Activated naive CD8-positive, alpha-beta T cell treated with anti-CD3 and anti-CD28 coated beads, Interleukin-2, amount 10 ng/mL, durations not matched to agents 7 days and 5 days (primary cell): ENCODE measurements around the gene C3orf49. TPM values are rescaled to one million over a fixed set of nuclear protein-coding genes. Genes with fewer than 3 reads are reported as not detected.
A peak's percentile ranks its signal among the peaks of the same experiment; 100 is the strongest.

Experiments
- ATAC-seq: fragments of 150-1000 bp; cut with Tn5 transposase; one replicate; pipeline ENCODE4 v1.10.0; 2021; ENCODE audit warnings: low read depth, moderate library complexity
- POLR2A ChIA-PET: fragments of 350-600 bp; sonication (Branson Sonifier 250); formaldehyde crosslinking; loops from one replicate; lab custom pipeline; 2021; ENCODE audit warnings: antibody characterized with exemption; lab: Charles Lee
- DNase-seq: peaks from one replicate; pipeline ENCODE4 v3.0.0; 2021
- H3K27ac Mint-ChIP-seq: one replicate; pipeline ENCODE4 v1.8.0; 2022; ENCODE audit warnings: mild to moderate bottlenecking, mixed read lengths
- H3K27me3 Mint-ChIP-seq: one replicate; pipeline ENCODE4 v1.8.0; 2022; ENCODE audit warnings: mild to moderate bottlenecking, moderate library complexity, mixed read lengths
- H3K36me3 Mint-ChIP-seq: one replicate; pipeline ENCODE4 v1.8.0; 2021; ENCODE audit warnings: mild to moderate bottlenecking, mixed read lengths
- H3K4me1 Mint-ChIP-seq: one replicate; pipeline ENCODE4 v1.8.0; 2021; ENCODE audit warnings: mixed read lengths
- H3K4me3 Mint-ChIP-seq: one replicate; pipeline ENCODE4 v1.8.0; 2022; ENCODE audit warnings: mild to moderate bottlenecking, moderate library complexity, mixed read lengths
- H3K9me3 Mint-ChIP-seq: one replicate; pipeline ENCODE4 v1.8.0; 2021; ENCODE audit warnings: mixed read lengths
- total RNA-seq, 2 experiments: library from RNA; stranded (reverse); gene quantifications; one replicate each; pipeline ENCODE4 v1.2.3, GENCODE V29; 2021

Gene C3orf49
- total RNA-seq, 2 experiments from 2014 or later, result not detected

DNA sequence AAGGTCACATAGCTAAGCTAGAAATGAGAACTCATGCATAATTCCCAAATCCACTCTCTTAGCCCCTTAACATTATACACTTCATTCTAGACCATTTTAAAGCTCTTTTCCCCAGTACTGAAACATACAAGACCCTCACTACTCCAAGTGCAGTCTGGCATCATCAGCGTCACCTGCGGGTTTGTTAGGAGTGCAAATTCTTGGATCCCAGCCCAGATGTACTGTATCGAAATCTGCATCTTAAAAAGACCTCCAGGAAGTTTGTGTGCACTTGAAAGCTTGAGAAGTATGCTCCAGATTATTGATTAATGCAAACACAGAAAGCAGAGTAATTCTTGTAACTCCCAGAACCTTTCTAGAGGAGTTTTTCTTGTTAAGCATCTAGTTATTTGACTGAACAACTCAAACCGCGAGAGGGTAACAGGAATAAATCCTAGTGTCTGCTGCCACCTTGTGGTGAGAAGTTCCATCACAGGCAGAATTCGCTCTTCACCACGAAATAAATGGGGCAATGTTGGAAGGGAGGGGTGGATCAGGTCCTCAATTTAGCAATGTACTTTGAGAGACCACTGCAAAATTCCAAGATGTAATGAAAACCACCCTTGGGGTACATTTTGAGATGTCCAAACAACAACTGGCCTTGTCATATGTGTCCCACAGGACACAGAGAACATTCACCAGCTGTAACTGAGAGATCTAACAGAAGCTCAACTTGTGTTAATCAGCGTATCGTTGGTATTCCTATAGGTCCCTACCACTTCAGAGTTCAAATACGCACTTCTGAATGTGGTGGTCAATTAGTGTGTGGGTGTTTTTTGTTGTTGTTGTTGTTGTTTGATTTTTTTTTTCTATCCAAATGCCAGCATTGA lies 583 bp upstream of the C3orf49 start:
- H3K36me3 Mint-ChIP-seq, result no peaks in the 10 kb centered on the region
- DNase-seq (peak; percentile 40), ATAC-seq (peak; percentile 39)
- peaks cover 2% of the 10 kb centered on the region for H3K4me1 Mint-ChIP-seq
- no peak overlapping the region for H3K4me3 Mint-ChIP-seq
- POLR2A ChIA-PET, result no interaction called here
- no peaks in the 10 kb centered on the region for H3K27me3 Mint-ChIP-seq
- no peak overlapping the region for H3K27ac Mint-ChIP-seq
- H3K9me3 Mint-ChIP-seq, result no peaks in the 10 kb centered on the region

- H3K36me3 Mint-ChIP-seq, result peaks cover under 1% of the 10 kb centered on the region
- DNase-seq (no peak), ATAC-seq (no peak)
- H3K4me3 Mint-ChIP-seq, result no peak overlapping the region
- H3K4me1 Mint-ChIP-seq, result no peaks in the 10 kb centered on the region
- POLR2A ChIA-PET, result no interaction called here
- H3K9me3 Mint-ChIP-seq, result no peaks in the 10 kb centered on the region
- no peak overlapping the region for H3K27ac Mint-ChIP-seq
- H3K27me3 Mint-ChIP-seq, result no peaks in the 10 kb centered on the region
Observed at GRCh38 chr3:63824309-63824708, 5.2 kb downstream of the C3orf49 start.

- no peaks in the 10 kb centered on the region for H3K9me3 Mint-ChIP-seq
- DNase-seq (no peak), ATAC-seq (no peak)
- no peaks in the 10 kb centered on the region for H3K27me3 Mint-ChIP-seq
- H3K4me1 Mint-ChIP-seq, result no peaks in the 10 kb centered on the region
- H3K27ac Mint-ChIP-seq, result no peak overlapping the region
- H3K36me3 Mint-ChIP-seq, result peaks cover 10% of the 10 kb centered on the region
- POLR2A ChIA-PET, result no interaction called here
- no peak overlapping the region for H3K4me3 Mint-ChIP-seq
Observed at GRCh38 chr3:63830526-63830925, 11.4 kb downstream of the C3orf49 start.

- no peak for DNase-seq
- Mint-ChIP-seq H3K9me3 (no peaks in the 10 kb centered on the region), H3K36me3 (peaks cover 10% of the 10 kb centered on the region), H3K4me3 (no peak overlapping the region), H3K27ac (no peak overlapping the region), H3K4me1 (no peaks in the 10 kb centered on the region), H3K27me3 (no peaks in the 10 kb centered on the region)
- ATAC-seq, result no peak
- POLR2A ChIA-PET, result interaction anchor here (0.7 kb wide), 1 partner anchor 29 kb away, joined by 5 read pairs; no protein-coding TSS in a partner anchor
Observed at GRCh38 chr3:63832395-63832794, 13.3 kb downstream of the C3orf49 start.

DNA sequence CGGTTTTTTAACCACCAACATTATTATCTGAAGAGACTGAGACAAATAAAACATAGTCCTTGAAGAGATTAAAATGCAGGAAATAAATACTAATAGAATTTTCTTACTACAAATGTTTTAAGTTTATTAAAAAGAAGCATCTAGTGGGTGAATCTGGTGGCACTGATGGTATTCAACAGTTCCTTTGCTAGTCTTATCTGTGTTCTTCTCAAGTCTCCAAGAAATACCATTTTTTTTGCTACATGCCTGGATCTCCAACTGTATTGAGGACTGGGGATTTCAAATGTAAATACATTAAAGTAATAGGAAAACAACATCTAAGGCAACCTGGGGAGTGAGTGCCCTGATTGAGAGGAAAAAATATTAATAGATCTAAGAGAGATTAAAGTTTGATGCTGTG lies 22.6 kb downstream of the C3orf49 start:
- DNase-seq (no peak), ATAC-seq (no peak)
- Mint-ChIP-seq H3K27me3 (no peaks in the 10 kb centered on the region), H3K4me1 (peaks cover 1% of the 10 kb centered on the region), H3K4me3 (no peak overlapping the region), H3K9me3 (no peaks in the 10 kb centered on the region), H3K36me3 (peaks cover 20% of the 10 kb centered on the region), H3K27ac (no peak overlapping the region)
- POLR2A ChIA-PET, result no interaction called here

GRCh38 chr3:63842127-63842526 lies 23.0 kb downstream of the C3orf49 start:
- no peaks in the 10 kb centered on the region for H3K9me3 Mint-ChIP-seq
- H3K4me1 Mint-ChIP-seq, result peaks cover 1% of the 10 kb centered on the region
- H3K27me3 Mint-ChIP-seq, result no peaks in the 10 kb centered on the region
- POLR2A ChIA-PET, result interaction anchor here (0.6 kb wide), 1 partner anchor 17 kb away, joined by 3 read pairs; no protein-coding TSS in a partner anchor
- no peak for ATAC-seq
- no peak for DNase-seq
- no peak overlapping the region for H3K27ac Mint-ChIP-seq
- H3K36me3 Mint-ChIP-seq, result peaks cover 20% of the 10 kb centered on the region
- H3K4me3 Mint-ChIP-seq, result no peak overlapping the region

DNA sequence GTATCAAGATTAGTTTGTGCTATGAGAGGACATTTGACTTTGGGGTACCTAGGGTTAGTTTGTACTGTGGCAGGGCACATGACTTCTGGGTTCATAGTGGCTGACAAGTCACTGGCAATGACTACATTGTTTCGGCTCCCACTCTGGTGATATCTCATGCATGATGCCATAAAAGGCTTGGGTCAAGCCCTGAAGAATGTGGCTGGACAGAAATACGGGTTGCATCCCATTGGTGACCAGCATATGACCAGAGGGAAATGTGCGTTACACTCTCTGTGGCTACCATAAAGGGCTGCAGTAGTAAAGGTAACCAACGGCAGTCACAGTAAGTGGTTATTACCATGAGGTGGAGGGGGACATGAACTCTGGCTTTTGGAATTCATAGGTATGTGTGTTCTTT lies 26.1 kb downstream of the C3orf49 start:
- DNase-seq, result no peak
- no peak for ATAC-seq
- H3K4me1 Mint-ChIP-seq, result peaks cover 4% of the 10 kb centered on the region
- H3K9me3 Mint-ChIP-seq, result no peaks in the 10 kb centered on the region
- POLR2A ChIA-PET, result no interaction called here
- H3K4me3 Mint-ChIP-seq, result no peak overlapping the region
- no peak overlapping the region for H3K27ac Mint-ChIP-seq
- no peaks in the 10 kb centered on the region for H3K27me3 Mint-ChIP-seq
- peaks cover 20% of the 10 kb centered on the region for H3K36me3 Mint-ChIP-seq

DNA sequence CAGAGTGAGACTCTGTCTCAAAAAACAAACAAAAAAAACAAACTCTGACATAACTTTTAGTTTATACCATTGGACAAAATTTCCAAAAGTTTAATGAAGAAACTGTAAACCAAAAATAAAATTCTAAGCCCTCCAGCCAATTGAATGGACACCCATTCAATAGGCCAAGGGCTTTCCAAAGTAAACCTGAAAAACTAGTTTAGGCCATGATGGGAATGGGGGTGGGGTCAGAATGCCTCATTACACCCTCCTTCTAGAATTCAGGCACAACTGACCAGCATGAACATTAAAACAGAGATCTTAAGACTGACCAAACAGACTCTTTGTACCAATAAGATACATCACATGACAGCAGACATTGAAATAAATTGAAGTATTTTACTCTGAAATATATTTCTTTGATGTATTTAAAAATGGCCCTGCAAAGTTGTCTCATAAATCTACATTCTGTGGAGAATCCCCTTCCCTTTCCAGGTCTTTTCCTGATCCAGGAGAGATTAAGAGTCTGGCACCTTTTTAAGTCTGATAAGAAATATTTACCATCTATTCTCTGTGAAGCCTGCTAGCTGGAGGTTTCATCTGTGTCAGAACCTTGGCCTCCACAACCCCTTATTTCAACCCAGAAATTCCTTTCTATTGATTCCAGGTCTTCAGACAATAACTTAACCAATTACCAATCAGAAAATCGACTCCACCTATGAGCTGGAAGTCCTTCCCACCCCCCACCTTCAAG lies 28.8 kb downstream of the C3orf49 start:
- no peak overlapping the region for H3K27ac Mint-ChIP-seq
- H3K9me3 Mint-ChIP-seq, result no peaks in the 10 kb centered on the region
- POLR2A ChIA-PET, result no interaction called here
- H3K36me3 Mint-ChIP-seq, result peaks cover 22% of the 10 kb centered on the region
- peaks cover 2% of the 10 kb centered on the region for H3K4me1 Mint-ChIP-seq
- ATAC-seq (no peak), DNase-seq (no peak)
- H3K27me3 Mint-ChIP-seq, result no peaks in the 10 kb centered on the region
- no peak overlapping the region for H3K4me3 Mint-ChIP-seq

DNA sequence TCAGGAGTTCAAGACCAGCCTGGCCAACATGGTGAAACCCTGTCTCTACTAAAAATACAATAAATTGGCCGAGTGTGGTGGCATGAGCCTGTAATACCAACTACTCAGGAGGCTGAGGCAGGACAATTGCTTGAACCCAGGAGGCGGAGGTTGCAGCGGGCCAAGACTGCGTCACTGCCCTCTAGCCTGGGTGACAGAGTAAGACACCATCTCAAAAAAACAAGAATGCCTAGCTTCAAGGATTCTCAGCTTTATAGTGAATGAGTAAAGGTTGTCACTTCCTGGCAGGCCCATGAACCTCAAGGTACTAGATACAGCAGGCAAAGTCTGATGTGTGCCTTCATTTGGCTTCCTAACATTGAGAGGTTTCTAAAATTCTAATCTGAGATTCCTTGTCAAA lies 30.1 kb downstream of the C3orf49 start:
- Mint-ChIP-seq H3K36me3 (peaks cover 15% of the 10 kb centered on the region), H3K9me3 (no peaks in the 10 kb centered on the region), H3K4me3 (no peak overlapping the region), H3K27me3 (no peaks in the 10 kb centered on the region), H3K4me1 (peaks cover 2% of the 10 kb centered on the region), H3K27ac (no peak overlapping the region)
- no peak for ATAC-seq
- no peak for DNase-seq
- POLR2A ChIA-PET, result no interaction called here

GRCh38 chr3:63851287-63851686 lies 32.2 kb downstream of the C3orf49 start:
- no peak overlapping the region for H3K4me3 Mint-ChIP-seq
- no peaks in the 10 kb centered on the region for H3K9me3 Mint-ChIP-seq
- ATAC-seq (no peak), DNase-seq (no peak)
- peaks cover 8% of the 10 kb centered on the region for H3K4me1 Mint-ChIP-seq
- POLR2A ChIA-PET, result no interaction called here
- H3K27ac Mint-ChIP-seq, result no peak overlapping the region
- no peaks in the 10 kb centered on the region for H3K27me3 Mint-ChIP-seq
- peaks cover 14% of the 10 kb centered on the region for H3K36me3 Mint-ChIP-seq

DNA sequence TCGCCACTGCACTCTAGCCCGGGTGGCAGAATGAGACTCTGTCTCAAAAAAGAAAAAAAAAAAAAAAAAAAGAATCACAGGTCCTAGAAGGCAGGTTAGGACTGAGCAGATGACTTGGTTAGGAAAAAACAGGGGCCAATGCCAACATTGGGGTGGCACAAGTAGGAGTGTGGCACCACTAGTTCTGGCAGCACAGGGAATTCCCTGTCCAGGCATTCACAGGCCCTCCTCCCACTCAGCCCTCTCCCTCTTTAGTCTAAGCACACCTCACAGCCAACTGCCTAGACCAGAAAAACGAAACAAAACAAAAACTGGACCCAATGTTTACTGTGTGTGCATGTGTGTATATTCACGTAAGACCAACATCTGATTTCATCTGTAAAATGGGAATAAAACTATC lies 34.0 kb downstream of the C3orf49 start:
- ATAC-seq (no peak), DNase-seq (no peak)
- Mint-ChIP-seq H3K4me3 (no peak overlapping the region), H3K27me3 (no peaks in the 10 kb centered on the region), H3K9me3 (no peaks in the 10 kb centered on the region), H3K27ac (no peak overlapping the region), H3K4me1 (peaks cover 10% of the 10 kb centered on the region), H3K36me3 (peaks cover 14% of the 10 kb centered on the region)
- POLR2A ChIA-PET, result no interaction called here

DNA sequence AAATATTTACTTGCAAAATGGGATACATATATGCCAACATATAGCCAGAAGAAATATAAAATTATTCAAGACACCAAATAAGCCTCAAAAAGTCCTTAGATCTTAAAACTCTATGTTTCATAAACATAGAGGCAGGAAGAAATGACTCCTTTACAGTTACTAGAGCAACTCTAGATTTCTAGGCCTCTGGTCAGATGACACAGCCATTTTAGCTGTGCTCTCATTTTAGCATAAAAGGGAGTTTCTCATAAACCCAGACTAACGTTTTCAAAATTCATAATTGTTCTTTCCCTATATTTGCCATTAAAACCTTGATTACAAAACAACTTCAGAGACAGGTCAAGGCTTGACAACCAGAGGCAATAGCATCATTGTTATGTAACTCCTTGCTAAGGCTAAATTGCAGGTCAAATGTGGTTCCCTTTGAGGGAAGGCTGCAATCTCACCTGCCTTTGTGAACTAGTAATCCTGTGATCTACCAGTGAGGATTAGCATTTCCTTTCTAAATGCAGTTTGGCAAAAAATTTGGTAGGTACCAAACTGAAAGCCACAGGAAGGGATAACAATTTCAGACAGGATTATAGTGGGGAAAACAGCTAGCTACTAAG lies 36.3 kb downstream of the C3orf49 start:
- POLR2A ChIA-PET, result no interaction called here
- Mint-ChIP-seq H3K36me3 (peaks cover 12% of the 10 kb centered on the region), H3K9me3 (no peaks in the 10 kb centered on the region), H3K4me1 (peaks cover 13% of the 10 kb centered on the region), H3K27ac (no peak overlapping the region), H3K27me3 (no peaks in the 10 kb centered on the region), H3K4me3 (no peak overlapping the region)
- no peak for ATAC-seq
- DNase-seq, result no peak

DNA sequence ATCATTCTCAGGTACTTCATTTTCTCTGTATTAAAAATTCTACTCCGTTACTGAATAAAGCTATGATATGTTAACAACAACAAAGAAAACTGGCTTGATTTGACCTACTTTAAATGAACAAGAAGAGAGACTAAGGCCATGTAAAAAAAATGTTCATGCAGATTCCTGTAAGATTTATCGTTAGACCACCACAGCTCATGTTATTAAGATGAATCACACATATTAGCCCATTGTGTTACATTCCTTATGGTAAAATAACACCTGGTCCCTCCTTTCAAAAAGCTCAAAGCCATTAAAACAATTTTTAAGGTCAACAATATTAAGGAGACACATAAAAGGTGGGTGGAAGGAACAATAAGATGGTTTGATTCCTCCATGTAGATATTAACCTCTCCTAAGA lies 38.2 kb downstream of the C3orf49 start:
- Mint-ChIP-seq H3K36me3 (peaks cover 5% of the 10 kb centered on the region), H3K4me3 (no peak overlapping the region), H3K27ac (no peak overlapping the region), H3K4me1 (peaks cover 24% of the 10 kb centered on the region), H3K27me3 (no peaks in the 10 kb centered on the region), H3K9me3 (no peaks in the 10 kb centered on the region)
- POLR2A ChIA-PET, result no interaction called here
- DNase-seq (no peak), ATAC-seq (no peak)
